K562 (cell line): Measurements from ENCODE around the gene ZSWIM4. TPM values are rescaled to one million over a fixed set of nuclear protein-coding genes. Genes with fewer than 3 reads are reported as not detected.

ENCODE experiments used
- ARID1B ChIP-seq: fragments of 450-650 bp; IDR thresholded peaks from 2 replicates; pipeline ENCODE4 v1.6.1; 2016; ENCODE audit warnings: antibody characterized with exemption, mild to moderate bottlenecking, inconsistent platforms
- ARNT ChIP-seq, 2 experiments: fragments of 450-650 bp; IDR thresholded peaks; 2 replicates each; pipeline ENCODE4 v1.6.1; 2016; ENCODE audit warnings: mild to moderate bottlenecking in 1 of 2
- ATF7 ChIP-seq: fragments of 450-650 bp; IDR thresholded peaks from 2 replicates; pipeline ENCODE4 v1.7.1; 2014; ENCODE audit warnings: mild to moderate bottlenecking, moderate library complexity
- CCNT2 ChIP-seq: IDR thresholded peaks from 2 replicates; pipeline ENCODE4 v1.6.1; 2011; ENCODE audit warnings: borderline replicate concordance, low read depth, mild to moderate bottlenecking, moderate library complexity, mixed read lengths, low read length; ENCODE audit not compliant: insufficient read length; ENCODE audit errors: extremely low read depth
- DPF2 ChIP-seq: fragments of 450-650 bp; IDR thresholded peaks from 2 replicates; pipeline ENCODE4 v1.6.1; 2016
- EGR1 ChIP-seq: fragments of 450-650 bp; conservative IDR thresholded peaks from 2 replicates; pipeline ENCODE4 v1.6.1; 2017; ENCODE audit warnings: mild to moderate bottlenecking
- MCM2 ChIP-seq: fragments of 450-650 bp; IDR thresholded peaks from 2 replicates; pipeline ENCODE4 v1.6.1; 2017; ENCODE audit warnings: low read depth, mild to moderate bottlenecking
- NR2F6 ChIP-seq: fragments of 450-650 bp; formaldehyde crosslinking; IDR thresholded peaks from 2 replicates; pipeline ENCODE4 v1.4.0; 2020; ENCODE audit warnings: mild to moderate bottlenecking
- SRSF1 ChIP-seq: fragments of 200-400 bp; formaldehyde crosslinking; IDR thresholded peaks from 2 replicates; pipeline ENCODE4 v1.6.1; 2017; ENCODE audit warnings: mild to moderate bottlenecking, low read depth, low read length, moderate library complexity
- STAG1 ChIP-seq: sonication (generic); formaldehyde crosslinking; IDR thresholded peaks from 2 replicates; pipeline ENCODE4 v1.5.0; 2020; ENCODE audit warnings: missing genetic modification reagents, borderline replicate concordance
- ZFX ChIP-seq: sonication (generic); formaldehyde crosslinking; IDR thresholded peaks from 2 replicates; pipeline ENCODE4 v1.8.0; 2022; ENCODE audit warnings: mild to moderate bottlenecking, missing genetic modification reagents, moderate library complexity
- ZNF217 ChIP-seq: sonication (generic); formaldehyde crosslinking; IDR thresholded peaks from 2 replicates; pipeline ENCODE4 v1.8.0; 2022; ENCODE audit warnings: mild to moderate bottlenecking, missing genetic modification reagents
- ZNF324 ChIP-seq: fragments of 250-450 bp; sonication (Bioruptor Pico); IDR thresholded peaks from 2 replicates; pipeline ENCODE4 v1.4.0; 2020; ENCODE audit warnings: mild to moderate bottlenecking
- ZNF507 ChIP-seq: conservative IDR thresholded peaks from 2 replicates; pipeline ENCODE4 v1.6.1; 2017; ENCODE audit warnings: missing genetic modification characterization, missing compliant biosample characterization
- polyA plus RNA-seq, 8 experiments: library from polyadenylated mRNA; depleted of rRNA in 4 of 8; stranded (reverse) in 5 of 8; unstranded in 3 of 8; fragments of >200 nt; fragmentation: Nextera tagmentation in 2 of 8; fragmentation: Illumina TruSeq in 1 of 8; extraction: Ambion mirVana in 2 of 8; extraction: Trizol in 1 of 8; gene quantifications; 2 replicates each; pipeline versions ENCODE4 v1.2.1 to v1.2.3, GENCODE V29; 2011 to 2014; ENCODE audit warnings: inconsistent platforms in 1 of 8, missing spikeins in 1 of 8
- total RNA-seq, 7 experiments: library from RNA; depleted of rRNA in 6 of 7; stranded (reverse); fragments of >200 nt in 6 of 7; fragmentation: Illumina TruSeq in 2 of 7; extraction: Trizol in 2 of 7; gene quantifications; 2 replicates each; pipeline versions ENCODE4 v1.2.1 to v1.2.3, GENCODE V29; 2011 to 2021; ENCODE audit warnings: low replicate concordance in 1 of 7
- TF ChIP-seq, protein P1 (sequence below): IDR thresholded peaks from 3 replicates; pipeline ENCODE4 v1.6.1; 2011; ENCODE audit warnings: borderline replicate concordance, mild to moderate bottlenecking, moderate library complexity; ENCODE audit not compliant: insufficient read length; ENCODE audit errors: extremely low read depth
- TF ChIP-seq, protein P2 (sequence below): fragments of 250-450 bp; sonication (Bioruptor Pico); IDR thresholded peaks from 2 replicates; pipeline ENCODE4 v1.4.0; 2020; ENCODE audit warnings: mild to moderate bottlenecking, moderate library complexity, borderline replicate concordance
- TF ChIP-seq, protein P3 (sequence below): fragments of 200-800 bp; sonication (Bioruptor generic); IDR thresholded peaks from 2 replicates; pipeline ENCODE4 v1.6.1; 2017; ENCODE audit warnings: missing genetic modification characterization, missing compliant biosample characterization
- TF ChIP-seq, protein P4 (sequence below): sonication (generic); formaldehyde crosslinking; IDR thresholded peaks from 2 replicates; pipeline ENCODE4 v1.8.0; 2023; ENCODE audit warnings: mild to moderate bottlenecking, missing genetic modification reagents
- TF ChIP-seq, protein P5 (sequence below): sonication (generic); formaldehyde crosslinking; IDR thresholded peaks from 2 replicates; pipeline ENCODE4 v1.8.0; 2022; ENCODE audit warnings: mild to moderate bottlenecking, missing genetic modification reagents

ZSWIM4 gene
- total and polyA plus RNA-seq, 9 of the 15 experiments (the other 6 are each of a cell fraction or from before 2014, with no cell fraction given): 0.25 to 3.7 (median 0.79) TPM; not detected in 2

DNA sequence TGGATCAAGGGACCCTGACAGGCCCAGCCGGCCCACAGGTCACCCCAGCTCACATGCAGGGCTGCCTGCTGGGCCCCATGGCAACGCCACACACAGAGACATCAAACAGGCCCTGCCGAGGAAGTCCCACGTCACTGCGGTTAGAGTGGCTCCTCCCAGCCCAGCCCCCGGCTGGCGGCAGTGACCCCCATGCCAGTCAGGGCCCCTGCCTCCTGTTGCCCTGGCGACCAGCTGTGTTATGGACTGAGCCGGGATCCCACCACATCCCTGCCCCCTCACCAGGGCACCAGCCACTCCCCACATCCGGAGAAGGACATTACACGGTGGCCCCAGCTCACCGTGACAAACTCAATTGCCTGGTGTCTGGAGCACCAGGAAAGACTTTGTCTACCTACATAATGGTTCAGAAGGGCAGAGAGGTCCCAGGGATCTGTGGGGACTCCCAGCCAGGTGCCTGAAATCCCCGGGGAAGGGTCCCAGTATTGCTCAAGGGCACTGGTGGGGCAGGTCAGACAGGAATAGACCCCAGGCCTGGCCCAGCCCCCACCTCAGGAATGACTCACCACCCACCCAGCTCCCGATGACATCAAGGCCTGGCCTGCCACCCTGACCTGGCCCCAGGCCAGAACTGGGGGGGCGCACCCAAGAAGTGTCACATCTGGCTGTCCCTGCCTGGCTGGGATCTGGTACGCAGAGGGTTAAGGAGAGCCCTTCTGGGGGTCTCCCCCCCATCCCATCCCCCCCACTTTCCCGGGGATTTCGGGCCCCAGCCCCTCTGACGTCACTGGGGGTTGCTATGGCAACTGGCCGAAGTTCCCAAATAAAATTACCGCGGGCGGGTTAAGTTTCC, 51.5 kb downstream of the ZSWIM4 start (continued):
- TF ChIP-seq, protein P1, sequence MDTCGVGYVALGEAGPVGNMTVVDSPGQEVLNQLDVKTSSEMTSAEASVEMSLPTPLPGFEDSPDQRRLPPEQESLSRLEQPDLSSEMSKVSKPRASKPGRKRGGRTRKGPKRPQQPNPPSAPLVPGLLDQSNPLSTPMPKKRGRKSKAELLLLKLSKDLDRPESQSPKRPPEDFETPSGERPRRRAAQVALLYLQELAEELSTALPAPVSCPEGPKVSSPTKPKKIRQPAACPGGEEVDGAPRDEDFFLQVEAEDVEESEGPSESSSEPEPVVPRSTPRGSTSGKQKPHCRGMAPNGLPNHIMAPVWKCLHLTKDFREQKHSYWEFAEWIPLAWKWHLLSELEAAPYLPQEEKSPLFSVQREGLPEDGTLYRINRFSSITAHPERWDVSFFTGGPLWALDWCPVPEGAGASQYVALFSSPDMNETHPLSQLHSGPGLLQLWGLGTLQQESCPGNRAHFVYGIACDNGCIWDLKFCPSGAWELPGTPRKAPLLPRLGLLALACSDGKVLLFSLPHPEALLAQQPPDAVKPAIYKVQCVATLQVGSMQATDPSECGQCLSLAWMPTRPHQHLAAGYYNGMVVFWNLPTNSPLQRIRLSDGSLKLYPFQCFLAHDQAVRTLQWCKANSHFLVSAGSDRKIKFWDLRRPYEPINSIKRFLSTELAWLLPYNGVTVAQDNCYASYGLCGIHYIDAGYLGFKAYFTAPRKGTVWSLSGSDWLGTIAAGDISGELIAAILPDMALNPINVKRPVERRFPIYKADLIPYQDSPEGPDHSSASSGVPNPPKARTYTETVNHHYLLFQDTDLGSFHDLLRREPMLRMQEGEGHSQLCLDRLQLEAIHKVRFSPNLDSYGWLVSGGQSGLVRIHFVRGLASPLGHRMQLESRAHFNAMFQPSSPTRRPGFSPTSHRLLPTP: no peak
- TF ChIP-seq ZFX (CRISPR knock-in tag) (peak; percentile 70), ARNT (IDR thresholded peaks at IDR 0.05) (no peak), NR2F6 (0 out of 2 replicates have a peak, but pooled peaks have one; percentile 47), MCM2 (no peak), STAG1 (CRISPR knock-in tag) (no peak), EGR1 (peak; percentile 57), ARID1B (peak; percentile 85), SRSF1 (no peak), ATF7 (peak; percentile 98), ZNF324 (CRISPR knock-in tag) (no peak), CCNT2 (peak; percentile 83), ZNF507 (no peak), DPF2 (peak; percentile 91), ZNF217 (CRISPR knock-in tag) (no peak)
- TF ChIP-seq, protein P2, sequence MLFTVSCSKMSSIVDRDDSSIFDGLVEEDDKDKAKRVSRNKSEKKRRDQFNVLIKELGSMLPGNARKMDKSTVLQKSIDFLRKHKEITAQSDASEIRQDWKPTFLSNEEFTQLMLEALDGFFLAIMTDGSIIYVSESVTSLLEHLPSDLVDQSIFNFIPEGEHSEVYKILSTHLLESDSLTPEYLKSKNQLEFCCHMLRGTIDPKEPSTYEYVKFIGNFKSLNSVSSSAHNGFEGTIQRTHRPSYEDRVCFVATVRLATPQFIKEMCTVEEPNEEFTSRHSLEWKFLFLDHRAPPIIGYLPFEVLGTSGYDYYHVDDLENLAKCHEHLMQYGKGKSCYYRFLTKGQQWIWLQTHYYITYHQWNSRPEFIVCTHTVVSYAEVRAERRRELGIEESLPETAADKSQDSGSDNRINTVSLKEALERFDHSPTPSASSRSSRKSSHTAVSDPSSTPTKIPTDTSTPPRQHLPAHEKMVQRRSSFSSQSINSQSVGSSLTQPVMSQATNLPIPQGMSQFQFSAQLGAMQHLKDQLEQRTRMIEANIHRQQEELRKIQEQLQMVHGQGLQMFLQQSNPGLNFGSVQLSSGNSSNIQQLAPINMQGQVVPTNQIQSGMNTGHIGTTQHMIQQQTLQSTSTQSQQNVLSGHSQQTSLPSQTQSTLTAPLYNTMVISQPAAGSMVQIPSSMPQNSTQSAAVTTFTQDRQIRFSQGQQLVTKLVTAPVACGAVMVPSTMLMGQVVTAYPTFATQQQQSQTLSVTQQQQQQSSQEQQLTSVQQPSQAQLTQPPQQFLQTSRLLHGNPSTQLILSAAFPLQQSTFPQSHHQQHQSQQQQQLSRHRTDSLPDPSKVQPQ: no peak
- TF ChIP-seq, protein P3, sequence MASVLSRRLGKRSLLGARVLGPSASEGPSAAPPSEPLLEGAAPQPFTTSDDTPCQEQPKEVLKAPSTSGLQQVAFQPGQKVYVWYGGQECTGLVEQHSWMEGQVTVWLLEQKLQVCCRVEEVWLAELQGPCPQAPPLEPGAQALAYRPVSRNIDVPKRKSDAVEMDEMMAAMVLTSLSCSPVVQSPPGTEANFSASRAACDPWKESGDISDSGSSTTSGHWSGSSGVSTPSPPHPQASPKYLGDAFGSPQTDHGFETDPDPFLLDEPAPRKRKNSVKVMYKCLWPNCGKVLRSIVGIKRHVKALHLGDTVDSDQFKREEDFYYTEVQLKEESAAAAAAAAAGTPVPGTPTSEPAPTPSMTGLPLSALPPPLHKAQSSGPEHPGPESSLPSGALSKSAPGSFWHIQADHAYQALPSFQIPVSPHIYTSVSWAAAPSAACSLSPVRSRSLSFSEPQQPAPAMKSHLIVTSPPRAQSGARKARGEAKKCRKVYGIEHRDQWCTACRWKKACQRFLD (CRISPR knock-in tag): peak; percentile 84; the same call in 1 of the 2 replicates
- TF ChIP-seq, protein P4, sequence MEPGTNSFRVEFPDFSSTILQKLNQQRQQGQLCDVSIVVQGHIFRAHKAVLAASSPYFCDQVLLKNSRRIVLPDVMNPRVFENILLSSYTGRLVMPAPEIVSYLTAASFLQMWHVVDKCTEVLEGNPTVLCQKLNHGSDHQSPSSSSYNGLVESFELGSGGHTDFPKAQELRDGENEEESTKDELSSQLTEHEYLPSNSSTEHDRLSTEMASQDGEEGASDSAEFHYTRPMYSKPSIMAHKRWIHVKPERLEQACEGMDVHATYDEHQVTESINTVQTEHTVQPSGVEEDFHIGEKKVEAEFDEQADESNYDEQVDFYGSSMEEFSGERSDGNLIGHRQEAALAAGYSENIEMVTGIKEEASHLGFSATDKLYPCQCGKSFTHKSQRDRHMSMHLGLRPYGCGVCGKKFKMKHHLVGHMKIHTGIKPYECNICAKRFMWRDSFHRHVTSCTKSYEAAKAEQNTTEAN: no peak
- TF ChIP-seq, protein P5, sequence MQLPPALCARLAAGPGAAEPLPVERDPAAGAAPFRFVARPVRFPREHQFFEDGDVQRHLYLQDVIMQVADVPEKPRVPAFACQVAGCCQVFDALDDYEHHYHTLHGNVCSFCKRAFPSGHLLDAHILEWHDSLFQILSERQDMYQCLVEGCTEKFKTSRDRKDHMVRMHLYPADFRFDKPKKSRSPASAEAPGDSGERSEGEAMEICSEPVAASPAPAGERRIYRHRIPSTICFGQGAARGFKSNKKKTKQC (CRISPR knock-in tag): no peak
